HG02759 (cell line): ENCODE data around the gene AGBL4.
"Not testable (repeated sequence)": the region's sequence is repeated elsewhere in the genome, so short reads cannot be mapped to it uniquely, and the experiment has no call there.

Experiments
- ATAC-seq: cut with Tn5 transposase; IDR thresholded peaks from one replicate; pipeline ENCODE4 v1.9.1; 2021; ENCODE audit warnings: mild to moderate bottlenecking, moderate library complexity; ENCODE audit not compliant: unreplicated experiment

The AGBL4 gene

DNA sequence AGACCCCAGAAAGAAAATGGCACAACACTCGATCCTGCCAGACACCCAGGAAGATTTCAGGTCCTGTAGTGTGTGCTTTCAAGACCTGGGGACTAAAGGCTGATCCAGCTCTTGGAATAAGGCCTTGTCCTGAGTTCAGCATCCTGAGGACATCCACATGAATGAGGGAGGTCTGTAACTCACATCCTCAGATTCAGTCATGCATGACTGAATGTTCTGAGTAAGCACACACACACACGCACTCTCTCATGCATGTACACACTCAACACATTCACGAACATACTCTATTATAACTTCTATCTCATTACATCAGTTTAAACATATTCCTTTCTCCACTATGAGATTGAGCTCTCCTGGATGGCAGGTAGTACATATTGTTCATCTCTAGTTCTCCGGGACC is 973.7 kb downstream of the AGBL4 start:
- no peak for ATAC-seq

DNA sequence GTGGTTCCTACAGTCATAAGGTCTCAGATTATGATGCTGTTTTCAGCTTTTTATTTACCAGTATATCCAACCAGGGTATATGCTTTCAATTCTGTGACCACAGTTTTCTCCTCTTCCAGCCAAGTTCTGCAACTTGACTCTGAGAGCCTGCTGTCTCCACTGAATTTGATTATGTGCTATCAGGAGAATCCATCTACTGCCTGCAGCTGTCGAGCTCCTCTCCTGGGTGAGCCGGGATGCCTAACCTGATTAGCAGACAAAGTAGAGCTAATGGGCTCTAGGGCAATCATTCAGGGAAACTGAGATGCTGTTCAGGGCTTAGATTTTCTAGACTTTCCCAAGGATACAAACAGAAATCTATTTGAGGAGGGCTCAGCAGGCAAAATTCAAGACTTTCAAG is 975.6 kb downstream of the AGBL4 start:
- no peak for ATAC-seq

DNA sequence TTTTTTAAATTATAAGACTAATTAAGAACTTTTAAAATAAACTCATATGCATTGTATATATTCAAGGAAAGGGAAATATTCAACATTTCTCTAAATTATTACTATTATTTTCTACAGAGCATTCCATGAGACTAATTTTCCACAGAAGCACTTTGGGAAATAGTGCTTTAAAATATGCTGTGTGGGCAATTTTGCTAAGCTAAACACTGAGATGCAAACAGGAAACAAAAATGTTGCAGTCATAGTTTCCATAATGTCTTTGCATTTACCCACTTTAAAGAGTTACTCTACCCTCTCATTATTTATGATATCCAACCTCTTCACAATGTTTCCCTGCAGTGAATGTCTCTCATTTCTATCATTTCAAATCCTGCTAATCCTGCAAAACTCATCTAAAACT is 977.4 kb downstream of the AGBL4 start:
- ATAC-seq = no peak

DNA sequence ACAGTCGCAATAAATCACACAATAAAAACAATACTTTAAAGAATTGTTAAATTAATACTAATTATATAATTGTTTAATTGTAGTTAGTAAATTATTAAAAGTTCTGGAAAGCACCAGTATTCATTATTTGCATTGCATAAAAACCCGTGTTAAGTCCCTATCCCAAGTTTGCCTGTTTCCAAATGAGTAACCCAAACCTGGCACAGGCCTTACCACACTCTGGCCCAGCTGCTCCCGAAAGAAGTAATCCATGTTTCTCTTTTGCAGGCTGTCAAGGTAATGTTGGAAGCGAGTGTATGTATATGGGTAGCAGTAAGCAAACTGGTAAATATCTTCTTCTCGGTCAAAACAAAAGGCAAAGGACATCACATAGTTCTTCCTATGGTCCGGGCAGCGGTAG is 978.4 kb downstream of the AGBL4 start:
- no peak for ATAC-seq

DNA sequence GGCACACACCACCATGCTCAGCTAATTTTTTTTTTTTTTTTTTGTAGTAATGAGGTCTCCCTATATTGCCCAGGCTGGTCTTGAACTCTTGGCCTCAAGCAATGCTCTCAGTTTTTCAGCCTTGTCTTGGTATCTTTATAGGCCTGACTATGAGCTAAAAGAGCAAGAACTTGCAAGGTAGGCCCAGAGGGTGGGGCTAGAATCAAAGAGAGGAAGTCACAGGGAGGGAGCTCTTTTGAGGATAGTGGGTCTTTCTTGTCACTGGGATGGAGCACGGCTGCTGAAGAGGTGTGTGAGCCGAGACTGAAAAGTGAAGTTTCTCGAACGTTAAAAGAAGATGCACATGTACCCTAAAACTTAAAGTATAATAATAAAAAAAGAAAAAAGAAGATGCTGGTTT is 987.1 kb downstream of the AGBL4 start:
- no peak for ATAC-seq

DNA sequence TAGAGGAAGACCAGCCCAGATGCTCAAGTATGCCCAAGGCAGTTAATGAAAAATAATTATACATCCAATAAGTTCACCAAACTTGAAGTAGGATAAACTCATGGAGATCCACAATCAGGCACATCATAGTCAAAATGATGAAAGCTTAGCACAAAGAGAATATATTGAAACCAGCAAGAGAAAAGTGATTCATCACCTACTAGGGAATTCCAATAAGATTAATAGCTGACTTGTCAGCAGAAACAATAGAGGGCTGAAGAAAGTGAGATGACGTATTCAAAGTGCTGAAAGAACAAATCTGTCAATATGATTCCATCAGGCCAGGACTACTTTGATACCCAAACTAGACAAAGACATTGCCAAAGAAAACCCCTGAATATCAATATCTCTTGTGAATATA is 995.4 kb downstream of the AGBL4 start:
- no peak for ATAC-seq

DNA sequence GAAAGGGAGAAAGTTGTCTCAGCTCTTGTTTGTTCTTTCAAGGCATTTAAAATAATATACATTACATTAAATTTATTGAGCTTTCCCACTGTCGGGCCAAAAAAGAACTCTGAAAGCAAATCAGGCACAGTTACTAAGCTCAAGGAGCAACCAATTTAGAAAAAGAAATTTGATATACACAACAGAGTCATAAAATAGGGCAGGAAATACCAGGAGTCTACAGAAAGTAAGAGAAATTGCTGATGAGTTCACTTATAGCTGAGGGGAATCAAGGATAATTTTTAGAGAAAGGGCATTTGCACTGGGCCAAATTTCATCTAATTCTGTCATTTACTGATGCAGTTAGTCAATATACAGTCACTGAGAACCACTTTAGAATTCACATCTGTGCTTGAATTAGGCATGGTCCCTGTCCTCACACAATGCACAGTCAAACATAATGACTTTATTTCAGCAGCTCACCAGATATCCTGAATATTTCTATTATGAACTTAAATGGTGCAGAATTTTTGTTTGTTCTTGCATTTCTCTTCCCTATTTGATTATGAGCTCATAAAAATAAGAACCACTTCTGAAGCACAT is 997.4 kb downstream of the AGBL4 start:
- ATAC-seq = no peak

DNA sequence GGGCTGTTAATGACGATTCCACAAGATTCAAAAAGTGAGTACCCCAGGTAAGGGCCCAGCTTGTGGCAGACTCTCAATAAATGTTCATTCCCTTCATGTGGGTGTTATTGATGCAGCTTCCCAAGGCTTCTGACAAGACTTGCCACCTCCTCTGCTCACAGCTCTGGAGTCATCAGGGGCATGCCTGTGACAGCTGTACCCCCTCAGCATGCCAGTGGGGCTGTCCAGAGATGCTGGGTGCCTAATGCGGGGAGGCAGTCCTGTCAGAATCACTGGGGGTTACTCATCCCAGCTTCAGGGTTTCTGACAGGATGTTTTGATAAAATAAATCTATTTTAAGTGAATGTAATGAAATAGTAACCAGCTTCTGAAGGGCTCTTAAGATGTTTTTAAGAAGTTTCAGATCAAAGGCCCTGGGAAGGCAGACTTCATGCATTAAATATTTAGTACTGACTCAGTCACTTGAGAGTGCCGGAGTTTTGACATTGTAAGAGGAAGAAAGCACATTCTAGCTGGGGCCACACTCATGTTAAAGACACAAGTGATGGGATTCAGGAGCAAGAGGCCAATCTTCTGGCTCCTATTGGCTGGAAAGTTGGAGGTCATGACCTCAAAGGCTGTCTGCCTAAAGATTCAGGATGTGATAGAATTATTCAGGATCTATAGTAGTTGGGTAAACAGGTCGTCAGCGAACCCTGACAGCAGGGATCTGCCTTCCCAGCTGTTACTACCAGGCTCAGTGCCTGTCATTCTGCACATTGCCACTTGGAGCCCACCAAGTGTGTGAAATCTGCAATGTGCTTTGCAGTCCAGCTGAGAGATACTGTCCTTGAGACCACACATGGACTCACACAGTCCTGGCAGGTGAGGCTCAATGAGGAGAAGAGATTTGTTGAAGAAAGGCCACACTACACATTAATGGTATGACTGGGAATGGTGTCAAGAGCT is 1007.5 kb downstream of the AGBL4 start:
- no peak for ATAC-seq

DNA sequence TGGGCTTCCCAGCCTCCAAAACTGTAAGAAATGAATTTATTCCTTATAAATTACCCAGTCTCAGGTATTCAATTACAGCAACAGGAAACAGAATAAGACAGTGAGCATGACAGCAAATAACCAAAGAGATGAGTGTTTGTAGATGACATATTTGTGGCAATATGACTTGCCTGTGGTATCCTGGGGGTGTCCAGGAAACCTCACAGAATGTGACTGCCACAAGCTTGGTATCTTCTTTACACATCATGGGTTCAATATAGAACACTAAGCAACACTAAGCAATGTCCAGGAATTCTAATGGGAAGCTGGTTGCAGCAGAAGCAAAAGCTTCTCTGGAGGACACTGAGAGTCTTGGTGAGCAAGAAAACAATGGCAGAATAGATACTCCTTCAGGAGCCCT is 1010.7 kb downstream of the AGBL4 start:
- no peak for ATAC-seq

DNA sequence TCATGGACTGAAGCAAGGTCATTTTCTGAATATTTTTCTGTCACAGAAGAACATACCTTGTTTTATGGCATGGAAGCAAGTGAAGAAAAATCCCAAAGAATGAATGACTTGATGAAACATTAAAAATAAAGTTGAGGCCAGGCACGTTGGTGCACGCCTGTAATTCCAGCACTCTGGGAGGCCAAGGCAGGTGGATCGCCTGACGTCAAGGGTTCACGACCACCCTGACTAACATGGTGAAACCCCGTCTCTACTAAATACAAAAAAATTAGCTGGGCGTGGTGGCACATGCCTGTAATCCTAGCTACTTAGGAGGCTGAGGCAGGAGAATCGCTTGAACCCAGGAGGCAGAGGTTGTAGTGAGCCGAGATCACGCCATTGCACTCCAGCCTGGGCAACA is 1020.8 kb downstream of the AGBL4 start:
- not testable (repeated sequence) for ATAC-seq

DNA sequence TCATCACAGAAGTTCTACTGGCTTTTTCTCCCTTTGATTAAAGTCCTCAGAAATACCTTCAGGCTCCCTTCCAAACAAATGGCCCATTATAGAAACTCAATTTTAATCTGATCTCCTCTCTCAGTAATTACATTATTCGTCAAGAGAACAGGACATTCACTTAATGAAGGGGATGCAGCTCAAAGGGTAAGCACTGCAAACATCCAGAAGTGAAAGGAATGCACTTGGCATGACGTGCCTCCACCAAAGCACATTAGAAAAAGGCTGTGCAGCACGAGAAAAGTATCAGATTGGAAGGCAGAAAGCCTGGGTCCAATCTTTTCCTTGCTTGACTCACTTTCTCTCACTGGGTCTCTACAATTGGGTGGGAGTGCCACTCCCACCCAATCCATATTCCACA is 1024.4 kb downstream of the AGBL4 start:
- ATAC-seq = no peak

DNA sequence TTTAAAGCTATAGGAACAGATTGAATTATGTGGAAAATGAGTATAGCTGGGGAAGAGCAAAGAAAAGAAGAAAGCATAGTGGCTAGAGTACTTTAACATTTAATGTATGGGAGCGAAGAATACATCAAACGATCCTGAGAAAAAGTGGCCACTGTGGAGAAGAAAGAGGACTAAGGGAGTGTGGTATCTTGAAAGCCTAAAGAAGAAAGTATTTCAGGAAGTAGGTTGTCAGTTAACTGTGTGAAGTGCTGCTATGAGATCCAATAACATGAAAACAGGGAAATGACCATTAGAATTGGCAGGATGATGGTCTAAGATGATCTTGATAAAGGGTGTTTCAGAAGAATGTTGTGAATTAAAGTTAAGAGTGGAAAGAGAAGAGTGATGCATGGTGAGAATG is 1027.4 kb downstream of the AGBL4 start:
- no peak for ATAC-seq

DNA sequence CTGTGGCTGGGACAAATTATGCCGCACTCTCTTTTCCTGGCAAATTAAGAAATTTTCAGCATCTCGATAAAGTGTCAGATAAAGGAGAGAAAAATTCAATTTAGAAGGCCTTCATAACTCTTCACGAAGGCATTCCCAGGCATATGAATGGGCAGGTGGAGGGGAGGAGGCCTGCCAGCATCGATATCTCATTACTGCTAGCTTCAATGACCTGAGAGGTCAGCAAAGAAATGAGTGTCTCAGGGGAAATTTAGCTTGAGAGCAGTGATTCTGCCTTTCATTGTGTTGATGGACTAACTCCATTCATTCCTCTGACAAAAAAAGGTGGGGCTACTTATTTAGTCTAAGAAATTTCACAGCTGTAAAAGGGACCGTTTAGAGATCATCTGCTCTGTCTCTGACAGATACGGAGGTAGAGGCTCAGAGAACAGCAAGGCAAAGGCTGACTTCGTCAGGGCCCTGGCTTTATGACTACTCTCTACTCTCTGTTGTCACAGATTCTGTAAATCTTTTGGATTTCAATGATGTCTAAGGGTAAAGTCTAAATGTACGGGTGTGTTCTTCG is 1035.0 kb downstream of the AGBL4 start:
- ATAC-seq = no peak

DNA sequence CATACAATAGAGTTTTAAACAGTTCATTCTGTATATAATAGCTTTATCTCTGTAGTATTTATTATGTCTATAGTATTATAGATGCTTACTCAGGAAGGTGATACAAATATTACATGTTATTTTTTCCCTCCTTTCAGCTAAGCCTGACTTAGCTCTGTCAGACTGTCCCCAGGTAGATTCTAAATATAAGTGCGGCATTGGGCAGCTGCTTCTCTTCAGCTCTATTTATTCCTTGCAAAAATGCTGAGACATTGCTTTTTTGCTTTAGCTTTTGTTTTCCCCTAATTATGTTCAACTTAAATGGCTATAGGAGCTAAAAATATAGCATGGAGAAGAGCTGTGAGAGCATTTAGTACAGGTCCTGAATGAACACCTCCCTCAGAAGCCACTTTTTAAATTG is 1043.8 kb downstream of the AGBL4 start:
- ATAC-seq = no peak

DNA sequence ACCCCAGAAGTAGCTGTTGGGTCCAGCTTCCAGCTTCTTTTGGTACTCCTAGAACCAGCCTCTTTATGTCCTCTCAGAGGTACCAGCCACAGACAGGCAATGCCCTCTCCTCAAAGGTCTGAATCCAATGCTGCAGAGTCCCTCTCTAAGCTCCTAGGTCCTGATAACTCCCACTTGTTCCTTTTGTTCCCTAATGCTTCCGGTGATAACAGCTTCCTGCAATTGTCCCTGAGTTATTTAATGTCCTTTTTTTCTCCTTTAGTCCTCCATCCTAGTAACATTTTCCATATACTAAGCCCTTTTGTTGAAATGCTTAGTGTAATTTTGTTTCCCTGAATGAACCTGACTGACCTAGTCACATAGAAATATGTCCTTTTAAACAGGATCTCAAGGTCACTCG is 1045.3 kb downstream of the AGBL4 start:
- no peak for ATAC-seq

DNA sequence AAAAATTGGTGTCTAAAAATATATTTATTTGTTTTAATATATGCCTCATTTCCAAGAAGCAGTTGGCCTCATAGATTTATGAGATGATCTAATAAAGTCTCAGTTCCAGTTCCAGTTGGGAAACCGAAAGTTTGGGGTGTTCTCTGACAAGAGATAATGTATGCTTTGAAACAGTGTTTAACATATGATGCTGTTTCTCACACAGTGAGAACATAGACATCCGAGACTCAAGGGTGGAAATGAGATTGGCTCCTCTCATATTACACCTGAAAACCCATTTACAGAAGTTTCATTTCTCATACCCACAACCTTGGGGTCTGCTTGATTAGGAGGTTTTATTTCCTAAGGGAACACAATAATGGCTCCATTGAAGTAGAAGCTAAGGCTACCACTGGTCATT is 1046.5 kb downstream of the AGBL4 start:
- no peak for ATAC-seq

DNA sequence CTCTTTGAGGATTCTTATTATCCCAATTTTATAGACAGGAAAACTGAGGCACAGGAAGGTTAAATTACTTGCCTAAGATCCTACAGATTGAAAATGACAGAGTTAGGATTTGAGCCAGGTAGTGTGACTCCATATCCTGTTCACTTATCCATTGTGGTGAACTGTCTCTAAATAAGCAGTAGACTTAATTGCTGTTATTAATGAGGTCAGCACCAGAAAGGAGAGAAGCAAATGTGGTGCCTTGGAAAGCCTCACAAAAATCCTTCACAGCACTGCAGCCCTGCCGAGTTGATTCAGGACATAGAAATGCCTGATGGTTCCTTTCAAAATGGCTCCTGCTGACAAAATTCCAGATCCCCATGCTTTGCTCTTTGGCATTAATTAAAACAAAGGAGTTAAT is 1053.8 kb downstream of the AGBL4 start:
- no peak for ATAC-seq

DNA sequence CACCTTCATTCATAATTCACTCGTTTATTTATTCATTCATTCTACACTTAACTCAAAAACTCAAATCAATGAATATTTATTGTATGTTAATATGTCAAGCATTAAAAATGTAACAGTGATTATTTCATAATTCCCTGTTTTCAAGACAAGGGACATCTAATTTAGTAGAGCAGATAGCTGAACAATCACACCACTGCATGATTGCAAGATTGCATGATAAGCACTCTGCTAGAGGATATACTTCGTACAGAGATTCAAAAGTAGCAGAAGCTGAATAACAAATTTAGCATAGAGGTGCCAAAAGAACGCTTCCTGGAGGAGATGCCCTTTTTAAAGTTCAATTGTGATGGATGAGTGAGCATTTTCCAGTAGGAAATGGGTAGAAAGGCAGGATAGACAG is 1056.4 kb downstream of the AGBL4 start:
- ATAC-seq = no peak

DNA sequence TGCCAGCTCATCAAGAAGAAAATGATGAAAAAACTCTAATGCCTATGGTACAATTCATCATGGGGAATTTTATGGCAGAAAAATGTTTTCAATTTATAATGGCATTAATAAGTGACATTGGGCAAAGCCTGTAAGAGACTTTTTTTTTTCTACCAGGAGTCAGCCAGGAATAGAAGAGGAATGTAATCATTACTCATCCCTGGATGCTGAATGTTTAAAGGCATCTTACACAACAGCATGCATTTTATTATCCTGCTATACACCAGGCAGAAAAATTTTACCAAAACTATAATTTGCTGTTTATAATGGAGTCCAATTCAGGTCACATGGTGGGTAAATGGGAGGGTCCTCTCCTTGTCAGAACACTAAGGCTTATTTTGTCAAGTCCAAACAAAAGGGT is 1057.2 kb downstream of the AGBL4 start:
- no peak for ATAC-seq

DNA sequence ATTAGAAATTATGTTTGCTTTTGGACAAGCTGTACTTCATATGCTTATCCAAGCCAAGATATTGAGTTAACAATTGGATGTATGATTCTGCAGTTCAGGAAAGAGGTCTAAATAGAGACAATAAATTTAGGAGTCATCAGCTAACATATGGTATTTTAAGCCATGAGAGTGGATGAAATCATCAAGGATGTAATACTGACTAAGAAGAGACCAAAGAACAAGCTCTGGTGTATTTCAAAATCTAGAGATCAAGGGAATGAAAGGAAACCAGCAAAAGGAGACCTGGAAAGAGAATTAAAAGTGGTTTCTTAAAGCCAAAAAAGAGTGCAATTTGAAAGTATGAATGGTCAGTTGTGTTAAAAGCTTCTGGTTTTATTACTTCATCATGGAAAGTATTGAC is 1063.4 kb downstream of the AGBL4 start:
- no peak for ATAC-seq

DNA sequence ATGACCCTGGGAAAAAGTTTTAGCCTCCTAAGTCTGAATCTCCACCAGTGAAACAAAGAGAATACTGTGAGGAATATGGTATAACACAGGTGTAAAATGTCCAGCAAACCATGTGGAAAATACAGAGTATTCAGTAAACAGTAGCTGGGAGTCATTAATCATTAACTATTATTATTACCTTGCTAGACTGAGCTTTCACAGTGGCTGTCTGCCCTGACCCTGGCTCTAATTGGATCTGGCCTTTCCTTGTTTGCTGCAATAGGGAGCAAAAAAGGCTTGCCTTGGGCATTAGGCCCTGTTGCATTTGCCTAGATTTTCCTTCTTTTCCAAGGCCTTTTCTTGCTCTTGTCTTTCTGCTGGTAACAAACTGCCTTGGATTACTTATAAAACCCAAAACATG is 1068.0 kb downstream of the AGBL4 start:
- no peak for ATAC-seq

DNA sequence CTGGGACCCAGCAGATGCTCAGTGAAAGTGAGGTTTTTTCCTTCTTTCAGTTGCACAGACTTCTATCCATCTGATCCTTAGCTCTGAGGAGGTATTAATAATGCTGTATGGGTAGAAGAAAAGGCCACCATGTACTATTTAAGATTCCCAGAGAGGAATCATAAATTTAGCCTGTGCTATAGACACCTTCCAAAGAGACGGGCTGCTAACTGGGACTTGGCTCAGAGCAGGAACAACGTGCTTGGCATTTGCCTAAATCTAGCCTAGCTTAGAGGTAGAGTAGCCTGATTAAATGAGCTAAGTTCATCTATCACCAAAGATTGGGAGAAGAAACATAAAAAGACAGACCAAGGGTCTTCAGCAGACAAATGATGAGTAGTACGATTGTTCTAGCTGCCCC is 1070.1 kb downstream of the AGBL4 start:
- no peak for ATAC-seq
